VCaP (cell line): ENCODE results near the gene HSPB7.

Experiments used
- H3K27ac ChIP-seq: fragments of 450-650 bp; 2 replicates; pipeline ENCODE4 v1.5.1; 2017
- CTCF ChIP-seq: fragments of 450-650 bp; conservative IDR thresholded peaks from 2 replicates; pipeline ENCODE4 v1.5.1; 2017; ENCODE audit warnings: mild to moderate bottlenecking, moderate library complexity

The HSPB7 gene

DNA sequence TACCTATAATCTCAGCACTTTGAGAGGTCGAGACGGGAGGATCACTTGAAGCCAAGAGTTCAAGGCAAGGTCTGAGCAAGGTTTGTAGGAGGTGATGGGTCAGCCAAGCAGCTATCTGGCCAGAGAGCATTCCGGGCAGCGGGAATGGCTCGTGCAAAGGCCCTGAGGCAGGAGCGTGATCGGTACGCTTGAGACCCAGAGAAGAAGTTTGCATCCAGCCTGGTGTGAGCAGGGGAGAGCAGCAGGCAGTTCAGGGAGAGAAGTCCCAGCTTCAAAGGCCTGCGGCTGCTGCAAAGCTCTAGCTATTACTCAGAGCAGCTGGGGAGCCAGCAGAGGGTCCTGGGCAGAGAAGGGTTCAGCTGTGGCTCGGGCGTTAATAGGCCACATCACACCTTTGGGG, 18.9 kb downstream of the HSPB7 start:
- TF ChIP-seq CTCF = no peak
- H3K27ac ChIP-seq = no peak overlapping the region

DNA sequence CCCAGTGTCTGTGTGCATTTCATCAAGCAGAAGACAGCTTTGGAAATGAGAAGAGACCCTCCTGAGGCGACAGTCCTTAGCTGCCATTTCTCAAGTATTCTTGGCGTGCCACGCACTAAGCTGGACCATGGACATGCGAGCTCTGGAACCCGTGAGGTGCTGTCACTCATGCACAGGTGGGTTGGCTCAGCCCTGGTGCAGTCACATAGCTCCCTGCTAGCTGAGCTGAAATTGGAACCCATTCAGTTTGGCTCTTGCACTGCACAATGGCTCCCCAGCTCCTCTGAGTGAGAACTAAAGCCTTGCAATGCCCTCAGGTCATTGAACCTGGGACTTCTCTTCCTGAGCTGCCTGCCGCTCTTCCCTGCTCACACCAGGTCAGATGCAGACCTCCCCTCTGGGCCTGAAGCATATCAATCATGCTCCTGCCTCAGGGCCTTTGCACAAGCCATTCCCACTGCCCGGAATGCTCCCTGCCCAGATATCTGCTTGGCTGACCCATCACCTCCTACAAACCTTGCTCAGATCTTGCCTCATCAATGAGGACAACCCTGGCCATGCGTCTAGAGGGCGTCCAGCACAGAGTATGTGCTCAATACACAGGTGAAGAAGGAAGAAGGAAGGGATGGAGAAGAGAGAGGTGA, 20.1 kb downstream of the HSPB7 start:
- no peak overlapping the region for H3K27ac ChIP-seq
- TF ChIP-seq CTCF = no peak

DNA sequence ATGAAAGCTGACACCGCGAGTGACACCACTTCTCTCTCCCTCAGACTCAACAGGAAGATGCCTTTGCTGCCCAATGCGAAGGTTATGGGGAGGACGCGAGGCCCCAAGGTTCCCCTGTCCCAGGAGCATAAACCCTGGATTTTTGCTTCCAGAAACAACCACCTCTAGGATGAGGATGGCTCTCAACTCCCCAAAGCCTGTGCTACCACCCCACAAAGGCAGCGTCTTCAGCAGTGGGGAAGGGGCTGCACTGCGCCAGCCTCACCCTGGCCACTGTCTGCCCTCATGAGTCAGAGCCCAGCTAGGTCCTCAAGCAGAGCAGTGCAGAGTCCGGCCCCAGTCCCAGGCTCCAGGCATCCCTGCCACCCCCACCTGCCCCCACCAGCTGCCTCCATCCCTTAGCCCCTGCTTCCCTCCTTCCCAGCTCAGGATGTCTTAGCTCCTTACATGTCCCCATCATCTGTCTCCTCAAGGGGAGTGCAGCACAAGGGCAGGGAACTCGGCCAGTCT, 20.7 kb downstream of the HSPB7 start:
- no peak for TF ChIP-seq CTCF

GRCh38 chr1:15994590-15995351, 23.1 kb downstream of the HSPB7 start:
- H3K27ac ChIP-seq = no peak overlapping the region
- peak; percentile 79 for TF ChIP-seq CTCF

More for the DNA sequence above, 20.7 kb downstream of the HSPB7 start:
- H3K27ac ChIP-seq = no peak overlapping the region

- TF ChIP-seq CTCF = no peak
- no peak overlapping the region for H3K27ac ChIP-seq
Measured at GRCh38 chr1:15994081-15994480, 23.8 kb downstream of the HSPB7 start.

DNA sequence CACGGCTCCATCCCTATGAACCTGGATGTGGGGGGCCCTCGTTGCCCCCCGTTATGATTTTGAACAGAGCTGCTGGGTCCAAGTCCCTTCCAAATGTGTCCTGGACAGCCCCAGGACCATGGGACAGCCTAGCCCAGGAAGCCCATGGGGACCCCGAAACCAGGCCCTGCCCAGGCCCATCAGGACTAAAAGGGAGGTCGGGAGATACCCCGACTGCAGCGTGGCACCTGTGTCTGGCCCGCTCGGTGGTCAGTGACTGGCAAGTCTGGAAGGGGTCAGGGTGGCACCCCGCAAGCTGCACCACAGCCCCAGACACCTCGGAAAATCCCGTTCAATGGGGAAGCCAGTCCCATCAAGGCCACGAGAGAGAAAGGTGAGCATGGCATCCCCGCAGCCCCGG, 24.2 kb downstream of the HSPB7 start:
- no peak for TF ChIP-seq CTCF
- H3K27ac ChIP-seq = no peak overlapping the region

- TF ChIP-seq CTCF = no peak
- H3K27ac ChIP-seq = no peak overlapping the region
Measured at GRCh38 chr1:15992582-15993500, 25.0 kb downstream of the HSPB7 start.
